ENCODE data around the gene SERPING1. TPM values are rescaled to one million over a fixed set of nuclear protein-coding genes. Genes with fewer than 3 reads are reported as not detected.

SERPING1 gene
- polyA plus RNA-seq, 1 of the 3 experiments (the other 2 are of a cell fraction), result 4.5 TPM

GRCh38 chr11:57622263-57622662 lies 24.8 kb downstream of the SERPING1 start:
- Histone ChIP-seq H2AFZ (ENCODE audit: low read depth) (no peak overlapping the region), H3K9ac (no peak overlapping the region), H3K9me2 (no peaks in the 10 kb centered on the region), H3K79me2 (ENCODE audit: insufficient read depth) (no peaks in the 10 kb centered on the region), H3K36me3 (replicated peaks in 1 of 2; ENCODE audit: control insufficient read depth in 1 of 2, insufficient read depth in 2 of 2, low read length in 1 of 2) (no peaks in the 10 kb centered on the region), H3F3A (replicated peaks; ENCODE audit: insufficient read depth) (no peaks in the 10 kb centered on the region), H3K27me3 (ENCODE audit: insufficient read depth) (no peaks in the 10 kb centered on the region), H4K20me1 (ENCODE audit: insufficient read depth) (no peaks in the 10 kb centered on the region), H3K4me2 (no peak overlapping the region), H3K27ac (ENCODE audit: low read depth in 2 of 2, low read length in 1 of 2) (no peak overlapping the region), H3K9me3 (no peaks in the 10 kb centered on the region), H3K4me3 (ENCODE audit: low read depth in 2 of 2, low read length in 1 of 2) (no peak overlapping the region), H3K4me1 (ENCODE audit: control insufficient read depth in 1 of 2, insufficient read depth in 2 of 2, low read depth in 1 of 2, low read length in 1 of 2) (no peaks in the 10 kb centered on the region)
- ChIA-PET POLR2A (no interaction called here), CTCF (interaction anchor here (1.0 to 1.6 kb wide), 2 partner anchors 54 to 129 kb away, joined by 4 read pairs; partner anchors contain the start of gene UBE2L6)
- no peak for TF ChIP-seq EP300 (IDR thresholded peaks at IDR 0.05; ENCODE audit: borderline replicate concordance in 1 of 2, low read depth in 1 of 2, low read length in 1 of 2)
- TF ChIP-seq USF1 (IDR thresholded peaks at IDR 0.05; ENCODE audit: borderline replicate concordance, low read depth), result no peak
- TF ChIP-seq RFX5 (IDR thresholded peaks at IDR 0.05; ENCODE audit: low read length), result no peak
- no peak for TF ChIP-seq TCF12 (IDR thresholded peaks at IDR 0.05)
- TF ChIP-seq NFIC (IDR thresholded peaks at IDR 0.05; ENCODE audit: borderline replicate concordance), result no peak
- no peak for TF ChIP-seq IRF3 (IDR thresholded peaks at IDR 0.05; ENCODE audit: low read depth, low read length)
- no peak for TF ChIP-seq MXI1 (IDR thresholded peaks at IDR 0.05; ENCODE audit: low read depth, low read length)
- no peak for TF ChIP-seq POLR2AphosphoS5 (IDR thresholded peaks at IDR 0.05; ENCODE audit: low read depth, low read length)
- no peak for TF ChIP-seq ELF1 (IDR thresholded peaks at IDR 0.05)
- no peak for TF ChIP-seq SIN3A (IDR thresholded peaks at IDR 0.05; ENCODE audit: borderline replicate concordance, low read depth, low read length)
- no peak for TF ChIP-seq GABPA (IDR thresholded peaks at IDR 0.05; ENCODE audit: low read depth)
- no peak for TF ChIP-seq JUND (IDR thresholded peaks at IDR 0.05)
- TF ChIP-seq CHD2 (IDR thresholded peaks at IDR 0.05; ENCODE audit: low read length, partially characterized antibody), result no peak
- no peak for TF ChIP-seq FOXM1 (IDR thresholded peaks at IDR 0.05; ENCODE audit: low read depth)
- no peak for TF ChIP-seq GATA2 (CRISPR knock-in tag; IDR thresholded peaks at IDR 0.05)
- no peak for TF ChIP-seq FOSL2 (IDR thresholded peaks at IDR 0.05; ENCODE audit: borderline replicate concordance, low read depth)
- no peak for TF ChIP-seq ZBTB33 (IDR thresholded peaks at IDR 0.05; ENCODE audit: borderline replicate concordance, low read depth)
- no peak for TF ChIP-seq MEF2A (IDR thresholded peaks at IDR 0.05; ENCODE audit: borderline replicate concordance, low read depth)
- TF ChIP-seq RXRA (IDR thresholded peaks at IDR 0.05; ENCODE audit: borderline replicate concordance, low read depth), result no peak
- DNase-seq, result no peak
- 54% methylated on average over 2 of the region's 3 CpGs for whole genome bisulfite sequencing (ENCODE audit: low lambda C conversion rate)
